Kasumi-1 (cell line): ENCODE results near the gene CDCP2.
"Not testable (repeated sequence)": the region's sequence is repeated elsewhere in the genome, so short reads cannot be mapped to it uniquely, and the experiment has no call there.

Experiments used
- DNase-seq, 2 experiments: peaks; one replicate each; lab custom pipeline; 2025; lab: John Stamatoyannopoulos, UW

CDCP2 gene

GRCh38 chr1:54168206-54168965 is 15.6 kb upstream of the CDCP2 start:
- DNase-seq, result no peak

GRCh38 chr1:54167422-54168139 is 14.8 kb upstream of the CDCP2 start:
- DNase-seq, result no peak

DNA sequence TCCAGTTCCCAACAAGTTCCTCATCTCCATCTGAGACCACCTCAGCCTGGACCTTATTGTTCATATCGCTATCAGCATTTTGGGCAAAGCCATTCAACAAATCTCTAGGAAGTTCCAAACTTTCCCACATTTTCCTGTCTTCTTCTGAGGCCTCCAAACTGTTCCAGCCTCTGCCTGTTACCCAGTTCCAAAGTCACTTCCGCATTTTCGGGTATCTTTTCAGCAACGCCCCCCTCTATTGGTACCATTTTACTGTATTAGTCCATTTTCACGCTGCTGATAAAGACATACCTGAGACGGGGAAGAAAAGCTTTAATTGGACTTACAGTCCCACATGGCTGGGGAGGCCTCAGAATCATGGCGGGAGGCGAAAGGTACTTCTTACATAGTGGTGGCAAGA is 13.6 kb upstream of the CDCP2 start:
- not testable (repeated sequence) for DNase-seq

- no peak for DNase-seq
Observed at GRCh38 chr1:54165146-54165545, 12.3 kb upstream of the CDCP2 start.

- no peak for DNase-seq
Observed at GRCh38 chr1:54163573-54163972, 10.8 kb upstream of the CDCP2 start.

- no peak for DNase-seq
Observed at GRCh38 chr1:54163051-54163450, 10.3 kb upstream of the CDCP2 start.

DNA sequence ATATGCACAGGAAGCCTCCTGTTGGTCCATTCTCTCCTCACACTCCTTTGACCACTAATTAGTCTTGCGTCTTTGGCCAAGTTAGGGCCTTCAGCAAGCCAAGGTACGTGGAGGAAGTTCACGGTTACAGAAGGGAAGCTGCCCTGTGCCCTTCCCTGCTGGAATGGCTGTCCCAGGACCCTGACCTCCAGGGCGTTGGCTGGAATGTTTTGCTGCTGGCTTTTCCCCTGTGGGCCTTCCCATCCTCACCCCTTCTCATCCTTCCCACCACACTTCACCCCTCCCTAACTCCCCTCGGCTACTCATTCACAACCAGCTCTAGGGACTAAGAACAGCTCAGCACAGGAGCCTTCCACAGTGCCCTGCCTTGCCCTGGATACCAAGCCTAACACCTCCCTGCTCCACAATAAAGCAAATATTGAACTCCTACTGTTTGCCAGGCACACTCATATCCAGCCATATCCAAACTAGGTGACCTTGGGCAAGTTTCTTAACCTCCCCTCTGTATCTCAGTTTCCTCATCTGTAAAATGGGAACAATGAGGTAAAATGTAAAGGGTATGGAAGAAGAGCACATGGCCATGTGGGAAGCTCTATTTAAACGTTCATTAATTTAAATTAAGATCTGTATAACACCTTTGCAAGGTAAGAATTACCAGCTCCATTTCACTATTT is 8.8 kb upstream of the CDCP2 start:
- DNase-seq, result no peak

GRCh38 chr1:54160351-54160750 is 7.6 kb upstream of the CDCP2 start:
- DNase-seq, result no peak

GRCh38 chr1:54159733-54160316 is 7.0 kb upstream of the CDCP2 start:
- no peak for DNase-seq

DNA sequence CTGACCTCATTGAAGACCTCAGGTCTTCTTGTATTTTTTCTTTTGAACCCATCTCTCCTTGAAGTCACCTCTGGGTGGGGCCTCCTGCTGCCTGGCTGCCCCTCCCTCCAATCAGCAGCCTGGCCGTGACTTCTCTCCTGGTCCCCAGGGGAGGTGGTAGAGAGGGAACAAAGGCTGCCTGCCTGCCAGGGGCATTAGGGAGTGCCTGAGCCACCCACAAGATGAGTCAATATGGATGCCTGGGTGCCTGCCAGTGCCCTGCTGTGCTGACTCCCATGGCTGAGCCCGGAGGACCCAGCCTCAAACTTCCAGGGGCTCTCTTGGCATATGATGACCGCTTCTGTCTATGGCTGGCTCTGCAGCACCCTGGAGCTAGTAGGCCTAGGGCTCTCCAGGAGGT is 5.3 kb upstream of the CDCP2 start:
- no peak for DNase-seq

- no peak for DNase-seq
Observed at GRCh38 chr1:54157401-54157800, 4.6 kb upstream of the CDCP2 start.

DNA sequence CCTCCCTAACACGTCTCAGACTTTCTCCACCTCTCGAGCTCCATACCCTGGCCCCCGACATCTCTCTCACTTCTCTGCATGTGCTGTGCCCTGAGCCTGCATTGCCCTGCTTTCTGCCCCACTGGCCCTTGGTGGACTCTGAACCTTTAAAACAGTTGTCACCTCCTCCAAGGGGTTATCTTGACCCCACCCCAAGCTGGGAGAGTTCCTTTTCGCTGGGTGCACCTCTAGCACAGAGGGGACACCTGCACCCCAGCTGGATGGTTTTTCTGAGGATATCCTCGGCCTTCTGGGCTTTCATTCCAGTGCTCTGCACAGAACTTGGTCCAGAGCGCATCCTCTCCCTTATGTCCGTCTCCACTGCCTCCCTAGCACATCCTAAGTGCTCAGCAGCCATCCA is 4.2 kb upstream of the CDCP2 start:
- DNase-seq, result no peak

GRCh38 chr1:54156201-54156600 is 3.4 kb upstream of the CDCP2 start:
- no peak for DNase-seq

DNA sequence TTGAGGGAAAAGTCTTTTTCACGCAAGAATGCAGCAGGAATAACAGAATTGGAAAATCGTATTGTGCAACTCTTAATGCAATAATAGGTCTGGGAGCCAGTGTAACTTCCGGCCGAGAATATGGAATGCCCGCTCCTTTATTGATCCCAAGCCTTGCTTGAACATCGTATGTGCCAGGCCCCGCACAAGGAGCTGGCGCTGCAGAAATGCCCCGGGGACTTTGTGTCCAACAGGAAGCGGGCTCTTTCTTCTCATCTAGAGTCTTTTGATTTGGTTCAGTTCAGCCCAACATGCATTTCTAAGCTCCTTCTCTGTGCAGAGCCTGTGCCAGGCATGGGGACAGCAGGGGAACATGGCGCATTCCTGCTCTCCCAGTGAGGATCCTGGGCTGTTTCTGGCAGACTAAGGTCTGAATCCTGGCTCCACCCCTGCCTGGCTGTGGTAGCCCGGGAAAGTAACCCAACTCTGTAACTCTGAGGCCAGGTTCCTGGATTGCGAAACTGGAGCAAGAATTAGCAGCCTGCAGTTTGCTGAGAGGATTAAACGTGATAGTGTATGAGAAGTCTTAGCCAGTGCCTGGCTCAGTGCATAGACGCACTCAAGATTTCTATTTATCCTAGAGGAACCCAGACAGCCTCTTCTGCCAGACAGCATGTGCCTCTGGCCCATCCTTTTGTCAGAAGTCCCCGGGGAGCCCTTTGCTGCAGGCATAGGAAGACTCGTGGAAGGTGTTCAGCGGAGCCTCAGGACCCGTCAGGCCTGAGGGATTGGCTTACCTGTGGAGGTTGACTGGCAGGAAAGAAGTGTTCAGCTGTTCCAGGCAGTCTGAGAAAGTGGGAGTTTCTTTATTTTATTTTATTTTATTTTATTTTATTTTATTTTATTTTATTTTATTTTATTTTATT is 987 bp upstream of the CDCP2 start:
- DNase-seq, result peak; percentile 57 to 67

DNA sequence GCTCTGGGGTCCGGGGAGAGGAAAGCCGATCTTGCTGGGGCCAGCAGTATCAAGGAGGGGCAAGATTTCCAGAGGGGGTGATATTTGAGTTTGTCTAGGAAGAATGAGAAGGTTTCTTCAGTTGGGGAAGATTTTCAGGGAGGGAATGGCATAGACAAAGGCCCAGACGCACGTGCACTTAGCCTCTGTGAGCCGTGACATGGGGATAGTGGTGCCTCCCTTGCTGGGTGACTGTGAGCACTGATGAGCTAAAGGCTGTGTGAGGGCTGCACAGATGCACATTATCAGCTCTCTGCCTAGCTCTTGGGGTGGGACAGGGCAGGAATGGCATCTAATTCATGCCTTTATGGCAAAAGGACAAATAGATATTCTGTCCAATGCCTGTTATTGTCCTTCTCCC is 1.8 kb downstream of the CDCP2 start:
- DNase-seq, result no peak

- DNase-seq, result no peak
Observed at GRCh38 chr1:54149734-54150133, 3.1 kb downstream of the CDCP2 start.

GRCh38 chr1:54144366-54144765 is 8.4 kb downstream of the CDCP2 start:
- DNase-seq, result no peak

GRCh38 chr1:54142146-54142900 is 10.5 kb downstream of the CDCP2 start:
- no peak for DNase-seq

DNA sequence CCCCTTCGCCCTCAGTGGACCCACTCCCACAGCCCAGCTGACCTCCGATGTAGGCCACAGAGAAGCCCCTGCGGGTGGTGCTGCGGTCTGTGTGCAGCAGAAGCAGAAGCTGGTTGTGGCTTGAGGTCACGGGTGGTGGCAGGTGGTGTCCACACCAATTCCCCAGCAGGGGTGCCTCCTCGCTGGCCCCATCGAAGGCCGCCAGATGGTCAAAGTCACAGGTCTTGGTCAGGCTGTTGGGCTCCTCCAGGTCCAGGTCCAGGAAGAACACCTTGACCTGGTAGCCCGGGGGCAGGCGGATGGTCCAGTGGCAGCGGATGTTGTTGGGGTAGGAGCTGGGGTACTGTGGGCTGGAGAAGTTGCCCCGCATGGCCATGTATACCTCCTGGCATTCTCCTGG is 13.1 kb downstream of the CDCP2 start:
- no peak for DNase-seq

DNA sequence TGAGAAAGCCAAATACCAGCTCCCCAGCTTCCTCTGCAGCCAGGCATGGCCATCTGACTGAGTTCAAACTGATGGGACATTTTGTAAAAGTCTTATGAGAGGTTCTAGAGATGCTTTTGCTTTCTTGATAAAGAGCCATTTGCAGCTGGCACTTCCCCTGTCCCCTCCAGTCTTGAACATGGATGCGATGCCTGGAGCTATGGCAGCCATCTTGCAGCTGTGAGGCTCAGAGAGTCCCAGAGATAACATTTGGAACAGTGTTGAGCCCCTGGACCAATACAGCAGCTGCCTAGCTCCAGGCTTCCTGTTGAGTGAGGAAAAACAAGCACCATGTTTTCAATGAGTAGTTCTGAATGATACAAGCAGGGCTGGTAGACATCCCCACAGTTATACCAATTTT is 13.8 kb downstream of the CDCP2 start:
- DNase-seq, result no peak

DNA sequence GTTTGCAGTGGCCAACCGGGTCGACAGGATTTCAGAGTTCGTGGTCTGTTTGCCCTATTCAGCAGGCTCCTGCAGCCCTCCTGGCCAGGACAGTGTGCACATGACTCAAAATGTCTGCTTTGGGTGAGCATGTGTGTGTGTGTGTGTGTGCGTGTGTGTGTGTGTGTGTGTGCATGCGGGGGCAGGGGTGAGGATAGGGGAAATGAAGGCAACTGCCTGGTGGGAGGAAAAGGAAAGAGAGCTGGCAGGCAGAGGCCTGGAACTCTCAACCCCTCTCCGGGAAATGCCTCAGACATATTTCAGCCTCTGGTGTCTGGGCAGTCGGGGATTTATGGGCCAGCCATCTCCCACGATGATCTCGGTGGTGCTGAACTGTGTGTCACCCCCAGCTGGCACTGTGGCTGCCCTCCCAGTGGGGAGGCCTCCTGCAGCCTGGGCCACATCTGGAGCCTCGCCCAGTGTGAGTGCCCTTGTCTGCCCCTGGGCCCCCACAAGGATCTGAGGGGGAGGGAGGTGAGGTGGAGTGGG is 15.2 kb downstream of the CDCP2 start:
- peak; percentile 25 to 51 for DNase-seq
